Right atrium auricular region (tissue), 2 donors: ENCODE data around the gene SCAPER. TPM values are rescaled to one million over a fixed set of nuclear protein-coding genes. Genes with fewer than 3 reads are reported as not detected.

Experiments
- DNase-seq: peaks from one replicate; pipeline ENCODE4 v3.0.0-alpha.2; 2019; ENCODE audit warnings: low spot score
- H3K27ac ChIP-seq, 2 donors: fragments of 200-600 bp; sonication (generic); 1 replicate in 1 of 2; 2 replicates in 1 of 2; pipeline ENCODE4 v1.5.1; 2016 to 2019
- H3K27me3 ChIP-seq, 2 donors: fragments of 200-600 bp; sonication (generic); one replicate each; pipeline versions ENCODE4 v1.5.1 to v1.6.0; 2017 to 2019
- H3K36me3 ChIP-seq: fragments of 200-600 bp; sonication (generic); one replicate; pipeline ENCODE4 v1.5.1; 2016
- H3K4me1 ChIP-seq, 2 donors: fragments of 200-600 bp; sonication (generic); one replicate each; pipeline versions ENCODE4 v1.5.1 to v1.6.0; 2017 to 2019
- H3K4me3 ChIP-seq, 2 donors: fragments of 200-600 bp; sonication (generic); 1 replicate in 1 of 2; 2 replicates in 1 of 2; pipeline ENCODE4 v1.5.1; 2017 to 2019; ENCODE audit warnings: mild to moderate bottlenecking in 1 of 2, moderate library complexity in 1 of 2
- H3K9me3 ChIP-seq, 2 donors: fragments of 200-600 bp; sonication (generic); one replicate each; pipeline ENCODE4 v1.5.1; 2019
- total RNA-seq, 2 donors: library from RNA; depleted of rRNA; stranded (reverse); fragments of >200 nt; gene quantifications; one replicate each; pipeline ENCODE4 v1.1.0, GENCODE V29; 2016
- TF ChIP-seq, protein P1 (sequence below), 2 donors: fragments of 200-600 bp; sonication (generic); IDR thresholded peaks; one replicate each; pipeline ENCODE4 v1.5.1; 2019; ENCODE audit warnings: antibody characterized with exemption in 2 of 2

The SCAPER gene
- total RNA-seq, 2 donors from 2014 or later: 20.5 to 52.3 TPM

DNA sequence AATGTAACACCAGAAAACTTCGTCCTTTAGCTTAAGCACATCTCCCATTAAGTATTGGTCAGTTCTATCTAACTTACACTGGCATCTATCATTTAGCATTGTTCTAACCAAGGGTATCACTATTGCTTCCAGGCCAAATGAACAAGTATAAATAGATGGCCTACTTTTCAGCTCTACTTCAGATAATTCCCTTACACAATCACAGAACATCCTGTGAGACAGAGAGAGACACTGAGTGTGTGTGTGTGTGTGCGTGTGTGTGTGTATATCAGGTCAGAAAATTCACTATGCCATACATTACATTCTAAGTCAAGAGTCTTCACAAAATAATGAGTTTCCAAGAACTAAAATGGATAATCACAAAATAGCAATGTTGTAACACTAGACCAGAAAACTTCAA lies 39.1 kb downstream of the SCAPER start:
- Histone ChIP-seq H3K27me3 (no peaks in the 10 kb centered on the region), H3K4me3 (no peak overlapping the region)
- no peak for DNase-seq

DNA sequence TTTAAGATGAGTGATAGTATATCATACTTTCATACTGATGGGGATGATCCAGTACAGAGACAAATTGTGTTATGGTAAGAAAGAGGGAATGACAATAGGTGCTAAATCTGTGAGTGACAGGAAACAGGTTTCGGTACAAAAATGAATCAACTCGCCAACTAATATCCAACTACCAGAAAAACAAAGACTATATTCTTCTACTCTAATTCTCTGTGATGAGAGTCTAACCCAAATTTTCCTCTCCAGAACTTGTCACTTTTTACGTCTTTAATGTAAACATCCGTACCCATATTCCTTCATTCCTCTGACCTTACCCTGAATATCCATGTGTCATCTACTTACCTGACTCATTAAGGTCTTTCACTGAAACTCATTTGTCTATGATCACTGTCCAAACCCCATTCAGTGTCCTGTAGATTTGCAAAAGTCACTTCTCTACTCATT lies 39.6 kb downstream of the SCAPER start:
- Histone ChIP-seq H3K27me3 (no peaks in the 10 kb centered on the region), H3K4me1 (peaks cover 0 to 23% of the 10 kb centered on the region in 2 donors), H3K27ac (peak overlapping the region; percentile 29 to 67), H3K9me3 (no peaks in the 10 kb centered on the region), H3K4me3 (no peak overlapping the region), H3K36me3 (no peaks in the 10 kb centered on the region)
- no peak for DNase-seq
- TF ChIP-seq, protein P1, sequence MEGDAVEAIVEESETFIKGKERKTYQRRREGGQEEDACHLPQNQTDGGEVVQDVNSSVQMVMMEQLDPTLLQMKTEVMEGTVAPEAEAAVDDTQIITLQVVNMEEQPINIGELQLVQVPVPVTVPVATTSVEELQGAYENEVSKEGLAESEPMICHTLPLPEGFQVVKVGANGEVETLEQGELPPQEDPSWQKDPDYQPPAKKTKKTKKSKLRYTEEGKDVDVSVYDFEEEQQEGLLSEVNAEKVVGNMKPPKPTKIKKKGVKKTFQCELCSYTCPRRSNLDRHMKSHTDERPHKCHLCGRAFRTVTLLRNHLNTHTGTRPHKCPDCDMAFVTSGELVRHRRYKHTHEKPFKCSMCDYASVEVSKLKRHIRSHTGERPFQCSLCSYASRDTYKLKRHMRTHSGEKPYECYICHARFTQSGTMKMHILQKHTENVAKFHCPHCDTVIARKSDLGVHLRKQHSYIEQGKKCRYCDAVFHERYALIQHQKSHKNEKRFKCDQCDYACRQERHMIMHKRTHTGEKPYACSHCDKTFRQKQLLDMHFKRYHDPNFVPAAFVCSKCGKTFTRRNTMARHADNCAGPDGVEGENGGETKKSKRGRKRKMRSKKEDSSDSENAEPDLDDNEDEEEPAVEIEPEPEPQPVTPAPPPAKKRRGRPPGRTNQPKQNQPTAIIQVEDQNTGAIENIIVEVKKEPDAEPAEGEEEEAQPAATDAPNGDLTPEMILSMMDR (IDR thresholded peaks at IDR 0.05): no peak

More for the DNA sequence above, 39.1 kb downstream of the SCAPER start:
- Histone ChIP-seq H3K4me1 (peaks cover 0 to 23% of the 10 kb centered on the region in 2 donors), H3K36me3 (no peaks in the 10 kb centered on the region), H3K9me3 (no peaks in the 10 kb centered on the region), H3K27ac (peak overlapping the region; percentile 29 to 67)
- TF ChIP-seq, protein P1 (IDR thresholded peaks at IDR 0.05): no peak

DNA sequence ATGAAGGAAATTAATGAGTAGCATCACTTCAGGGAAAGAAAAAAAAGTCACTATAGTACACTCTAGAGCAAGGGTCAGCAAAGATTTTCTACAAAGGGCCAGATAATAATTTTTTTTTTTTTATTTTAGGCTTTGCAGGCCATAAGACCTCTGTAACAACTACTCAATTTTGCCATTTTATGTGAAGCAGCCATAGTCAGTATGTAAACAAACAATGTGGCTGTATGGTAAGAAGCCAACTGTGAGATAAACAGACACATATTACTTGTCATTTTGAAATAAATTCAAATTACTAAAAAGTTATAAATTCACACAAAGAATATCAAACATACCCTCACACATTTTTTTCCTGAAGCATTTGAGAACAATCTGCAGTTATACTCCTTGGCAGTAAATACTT lies 40.6 kb downstream of the SCAPER start:
- TF ChIP-seq, protein P1 (IDR thresholded peaks at IDR 0.05): no peak
- DNase-seq: no peak
- no peaks in the 10 kb centered on the region for H3K9me3 ChIP-seq
- H3K36me3 ChIP-seq: no peaks in the 10 kb centered on the region
- H3K27me3 ChIP-seq: no peaks in the 10 kb centered on the region
- H3K4me1 ChIP-seq: peaks cover 0 to 23% of the 10 kb centered on the region in 2 donors
- H3K4me3 ChIP-seq: no peak overlapping the region
- H3K27ac ChIP-seq: peak overlapping the region in 1 of 2 donors; percentile 67

DNA sequence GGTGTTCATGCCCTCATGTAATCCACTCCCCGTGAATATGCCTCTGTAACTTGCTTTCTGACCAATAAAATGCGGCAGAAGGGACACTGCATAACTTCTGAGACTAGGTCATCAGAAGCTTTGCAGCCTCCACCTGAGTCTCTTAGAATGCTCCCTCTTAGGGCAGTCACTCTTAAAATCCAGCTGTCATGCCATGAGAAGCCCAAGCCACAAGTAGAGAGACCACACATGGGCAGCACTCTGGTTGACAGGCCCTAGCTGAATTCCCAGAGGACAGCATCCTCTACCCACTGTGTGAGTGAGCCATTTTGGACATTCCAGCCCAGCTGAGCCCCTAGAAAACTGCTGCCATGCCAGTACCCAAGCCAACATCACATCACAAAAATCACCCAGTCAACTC lies 41.4 kb downstream of the SCAPER start:
- peaks cover 0 to 23% of the 10 kb centered on the region in 2 donors for H3K4me1 ChIP-seq
- H3K27me3 ChIP-seq: no peaks in the 10 kb centered on the region
- TF ChIP-seq, protein P1 (IDR thresholded peaks at IDR 0.05): no peak
- DNase-seq: no peak
- no peak overlapping the region for H3K4me3 ChIP-seq
- H3K27ac ChIP-seq: no peak overlapping the region
- H3K9me3 ChIP-seq: no peaks in the 10 kb centered on the region
- H3K36me3 ChIP-seq: no peaks in the 10 kb centered on the region

DNA sequence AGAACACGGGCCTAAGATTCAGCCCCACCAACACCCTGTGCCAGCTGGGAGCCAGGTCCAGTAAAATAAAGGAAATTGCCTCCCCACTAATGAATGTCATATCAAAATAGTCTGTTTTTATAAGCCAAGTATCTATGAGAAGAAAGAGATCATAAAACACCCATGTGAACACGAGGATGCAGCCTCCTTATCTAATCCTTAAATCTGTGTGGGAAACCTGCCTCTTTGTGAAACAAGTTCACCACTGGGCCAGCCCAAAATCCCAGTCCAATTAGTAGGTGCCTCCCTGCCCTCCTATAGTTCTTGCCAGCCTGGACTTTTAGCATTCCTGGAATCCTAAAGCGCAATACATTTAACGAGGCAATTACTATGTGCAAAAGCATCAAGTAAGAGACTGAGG lies 42.0 kb downstream of the SCAPER start:
- Histone ChIP-seq H3K27ac (no peak overlapping the region), H3K9me3 (no peaks in the 10 kb centered on the region), H3K36me3 (no peaks in the 10 kb centered on the region), H3K4me3 (no peak overlapping the region), H3K4me1 (peaks cover 0 to 22% of the 10 kb centered on the region in 2 donors), H3K27me3 (no peaks in the 10 kb centered on the region)
- TF ChIP-seq, protein P1 (IDR thresholded peaks at IDR 0.05): no peak
- DNase-seq: no peak

DNA sequence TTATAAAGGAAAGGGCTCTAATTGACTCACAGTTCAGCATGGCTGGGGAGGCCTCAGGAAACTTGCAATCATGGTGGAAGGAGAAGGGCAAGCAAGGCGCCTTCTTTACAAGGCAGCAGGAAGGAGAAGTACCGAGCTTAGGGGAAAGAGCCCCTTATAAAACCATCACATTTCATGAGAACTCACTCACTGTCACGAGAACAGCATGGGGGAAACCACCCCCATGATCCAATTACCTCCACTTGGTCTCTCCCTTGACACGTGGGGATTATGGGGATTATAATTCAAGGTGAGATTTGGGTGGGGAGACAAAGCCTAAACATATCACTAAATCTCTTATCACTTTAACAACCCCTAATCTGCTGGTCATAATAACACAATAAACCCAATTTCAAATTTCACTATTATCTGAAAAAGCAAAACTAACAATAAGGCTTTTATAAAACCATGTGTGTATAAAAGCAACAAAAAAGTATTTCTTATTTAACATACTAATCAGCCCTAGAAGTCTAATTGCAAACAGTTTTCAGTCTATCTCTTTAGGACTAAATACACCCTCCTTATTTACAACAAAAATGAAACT lies 43.2 kb downstream of the SCAPER start:
- DNase-seq: no peak
- Histone ChIP-seq H3K4me1 (peaks cover 0 to 20% of the 10 kb centered on the region in 2 donors), H3K36me3 (no peaks in the 10 kb centered on the region), H3K27me3 (no peaks in the 10 kb centered on the region), H3K4me3 (no peak overlapping the region), H3K27ac (no peak overlapping the region), H3K9me3 (no peaks in the 10 kb centered on the region)
- TF ChIP-seq, protein P1 (IDR thresholded peaks at IDR 0.05): no peak
